Neural cell (in vitro differentiated cells): Measurements from ENCODE around the gene DCC. TPM values are rescaled to one million over a fixed set of nuclear protein-coding genes. Genes with fewer than 3 reads are reported as not detected.

Source experiments
- H2AFZ ChIP-seq: fragments of 200-600, 300-800 bp; sonication (generic), shearing (Covaris generic); 2 replicates; pipeline ENCODE4 v1.6.0; 2014; ENCODE audit warnings: low read depth, mild to moderate bottlenecking, antibody characterized with exemption, low read length, moderate library complexity
- H3F3A ChIP-seq: fragments of 200-600 bp; shearing (Covaris generic); 2 replicates; pipeline ENCODE4 v1.6.1; 2016; ENCODE audit warnings: mild to moderate bottlenecking, moderate library complexity, mixed read lengths, antibody characterized with exemption, low read length; ENCODE audit not compliant: insufficient read depth, poor library complexity, severe bottlenecking
- H3K27ac ChIP-seq: fragments of 200-600, 300-800 bp; sonication (generic), shearing (Covaris generic); 2 replicates; pipeline ENCODE4 v1.5.1; 2014; ENCODE audit warnings: mild to moderate bottlenecking, low read length, moderate library complexity
- H3K27me3 ChIP-seq: fragments of 300-800, 200-600 bp; sonication (generic), shearing (Covaris generic); 2 replicates; pipeline ENCODE4 v1.6.0; 2014; ENCODE audit warnings: mild to moderate bottlenecking, low read depth, low read length, moderate library complexity; ENCODE audit not compliant: insufficient read depth
- H3K36me3 ChIP-seq: fragments of 300-800, 200-600 bp; sonication (generic), shearing (Covaris generic); 2 replicates; pipeline ENCODE4 v1.5.1; 2014; ENCODE audit warnings: mild to moderate bottlenecking, antibody characterized with exemption, low read length, moderate library complexity; ENCODE audit not compliant: insufficient read depth
- H3K4me2 ChIP-seq: fragments of 300-800, 200-600 bp; sonication (generic), shearing (Covaris generic); 2 replicates; pipeline ENCODE4 v1.6.0; 2014; ENCODE audit warnings: mild to moderate bottlenecking, low read length
- H3K4me3 ChIP-seq: fragments of 300-800, 200-600 bp; sonication (generic), shearing (Covaris generic); 2 replicates; pipeline ENCODE4 v1.5.1; 2014; ENCODE audit warnings: mild to moderate bottlenecking, low read length, moderate library complexity
- H3K79me2 ChIP-seq: fragments of 200-600 bp; shearing (Covaris generic); replicated peaks from 2 replicates; pipeline ENCODE4 v1.6.0; 2014; ENCODE audit warnings: mild to moderate bottlenecking, low read length, moderate library complexity; ENCODE audit not compliant: insufficient read depth
- H3K9ac ChIP-seq: fragments of 300-800, 200-600 bp; sonication (generic), shearing (Covaris generic); 2 replicates; pipeline ENCODE4 v1.6.1; 2016; ENCODE audit warnings: mild to moderate bottlenecking, low read length, mixed read lengths
- H3K9me2 ChIP-seq: fragments of 200-600 bp; shearing (Covaris generic); 2 replicates; pipeline ENCODE4 v1.6.1; 2016; ENCODE audit warnings: mild to moderate bottlenecking, low read length, mixed read lengths; ENCODE audit not compliant: insufficient read depth
- H3K9me3 ChIP-seq: fragments of 200-600, 300-800 bp; sonication (generic), shearing (Covaris generic); 2 replicates; pipeline ENCODE4 v1.6.1; 2016; ENCODE audit warnings: mild to moderate bottlenecking, mixed run types, low read length, moderate library complexity, mixed read lengths
- H4K20me1 ChIP-seq: fragments of 200-600 bp; shearing (Covaris generic); 2 replicates; pipeline ENCODE4 v1.6.1; 2016; ENCODE audit warnings: mild to moderate bottlenecking, mixed run types; ENCODE audit not compliant: insufficient read depth
- EP300 ChIP-seq: fragments of 450-650 bp; conservative IDR thresholded peaks from 2 replicates; pipeline ENCODE4 v1.6.1; 2014; ENCODE audit warnings: antibody characterized with exemption, mild to moderate bottlenecking, moderate library complexity; ENCODE audit not compliant: poor library complexity, severe bottlenecking
- EZH2 ChIP-seq: fragments of 200-600, 300-800 bp; shearing (Covaris generic), sonication (generic); IDR thresholded peaks from 2 replicates; pipeline ENCODE4 v1.6.1; 2014; ENCODE audit warnings: antibody characterized with exemption, low read length, borderline replicate concordance, mild to moderate bottlenecking; ENCODE audit not compliant: insufficient read depth, poor library complexity, severe bottlenecking
- MXI1 ChIP-seq: fragments of 450-650 bp; conservative IDR thresholded peaks from 2 replicates; pipeline ENCODE4 v1.6.1; 2014; ENCODE audit warnings: antibody characterized with exemption, mild to moderate bottlenecking; ENCODE audit not compliant: poor library complexity, severe bottlenecking
- POLR2AphosphoS5 ChIP-seq: IDR thresholded peaks from 2 replicates; pipeline ENCODE4 v1.6.1; 2012
- RAD21 ChIP-seq: fragments of 450-650 bp; conservative IDR thresholded peaks from 2 replicates; pipeline ENCODE4 v1.6.1; 2014; ENCODE audit warnings: antibody characterized with exemption, mild to moderate bottlenecking, moderate library complexity
- SMC3 ChIP-seq: fragments of 450-650 bp; conservative IDR thresholded peaks from 2 replicates; pipeline ENCODE4 v1.6.1; 2014; ENCODE audit warnings: antibody characterized with exemption, mild to moderate bottlenecking, moderate library complexity; ENCODE audit not compliant: poor library complexity
- TAF1 ChIP-seq: IDR thresholded peaks from 2 replicates; pipeline ENCODE4 v1.6.1; 2012; ENCODE audit warnings: low read depth
- polyA plus RNA-seq: library from polyadenylated mRNA; depleted of rRNA; stranded (reverse); fragments of >200 nt; gene quantifications from 2 replicates; pipeline ENCODE4 v1.2.3, GENCODE V29; 2014
- TF ChIP-seq, protein P1 (sequence below): fragments of 450-650 bp; IDR thresholded peaks from 2 replicates; pipeline ENCODE4 v1.5.1; 2014; ENCODE audit warnings: antibody characterized with exemption, mild to moderate bottlenecking, moderate library complexity; ENCODE audit not compliant: poor library complexity, severe bottlenecking
- TF ChIP-seq, protein P2 (sequence below): IDR thresholded peaks from 2 replicates; pipeline ENCODE4 v1.6.1; 2012; ENCODE audit warnings: borderline replicate concordance

The DCC gene
- polyA plus RNA-seq, 1 donor from 2014 or later = 40.7 TPM

DNA sequence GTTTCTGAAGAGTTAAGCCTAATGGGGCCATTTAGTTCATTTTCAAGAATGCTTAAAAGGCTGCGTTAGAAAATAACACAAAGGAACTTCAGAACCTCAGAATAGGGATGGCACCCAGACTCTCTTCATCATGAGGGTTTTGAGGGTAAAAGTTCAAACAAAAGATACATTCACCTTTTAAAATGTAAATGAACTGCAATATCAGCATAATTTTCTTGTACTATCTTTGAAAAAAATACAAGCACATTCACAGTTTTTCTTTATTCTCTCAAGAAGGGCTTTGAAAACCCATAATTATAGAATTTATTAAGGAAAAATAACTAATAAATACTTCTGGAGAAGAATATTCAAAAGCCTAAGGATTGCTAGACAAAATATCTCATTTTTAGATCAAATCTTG, 791.0 kb downstream of the DCC start:
- peaks cover 5% of the 10 kb centered on the region for H3F3A ChIP-seq
- H3K79me2 ChIP-seq = no peaks in the 10 kb centered on the region
- no peaks in the 10 kb centered on the region for H4K20me1 ChIP-seq
- H3K27ac ChIP-seq = no peak overlapping the region
- H3K9ac ChIP-seq = no peak overlapping the region
- H3K9me3 ChIP-seq = no peaks in the 10 kb centered on the region
- no peak for TF ChIP-seq EP300
- no peak for TF ChIP-seq RAD21
- no peak for TF ChIP-seq EZH2
- TF ChIP-seq, protein P1, sequence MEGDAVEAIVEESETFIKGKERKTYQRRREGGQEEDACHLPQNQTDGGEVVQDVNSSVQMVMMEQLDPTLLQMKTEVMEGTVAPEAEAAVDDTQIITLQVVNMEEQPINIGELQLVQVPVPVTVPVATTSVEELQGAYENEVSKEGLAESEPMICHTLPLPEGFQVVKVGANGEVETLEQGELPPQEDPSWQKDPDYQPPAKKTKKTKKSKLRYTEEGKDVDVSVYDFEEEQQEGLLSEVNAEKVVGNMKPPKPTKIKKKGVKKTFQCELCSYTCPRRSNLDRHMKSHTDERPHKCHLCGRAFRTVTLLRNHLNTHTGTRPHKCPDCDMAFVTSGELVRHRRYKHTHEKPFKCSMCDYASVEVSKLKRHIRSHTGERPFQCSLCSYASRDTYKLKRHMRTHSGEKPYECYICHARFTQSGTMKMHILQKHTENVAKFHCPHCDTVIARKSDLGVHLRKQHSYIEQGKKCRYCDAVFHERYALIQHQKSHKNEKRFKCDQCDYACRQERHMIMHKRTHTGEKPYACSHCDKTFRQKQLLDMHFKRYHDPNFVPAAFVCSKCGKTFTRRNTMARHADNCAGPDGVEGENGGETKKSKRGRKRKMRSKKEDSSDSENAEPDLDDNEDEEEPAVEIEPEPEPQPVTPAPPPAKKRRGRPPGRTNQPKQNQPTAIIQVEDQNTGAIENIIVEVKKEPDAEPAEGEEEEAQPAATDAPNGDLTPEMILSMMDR = no peak
- TF ChIP-seq TAF1 = no peak
- no peak for TF ChIP-seq SMC3
- TF ChIP-seq MXI1 = no peak
- TF ChIP-seq, protein P2, sequence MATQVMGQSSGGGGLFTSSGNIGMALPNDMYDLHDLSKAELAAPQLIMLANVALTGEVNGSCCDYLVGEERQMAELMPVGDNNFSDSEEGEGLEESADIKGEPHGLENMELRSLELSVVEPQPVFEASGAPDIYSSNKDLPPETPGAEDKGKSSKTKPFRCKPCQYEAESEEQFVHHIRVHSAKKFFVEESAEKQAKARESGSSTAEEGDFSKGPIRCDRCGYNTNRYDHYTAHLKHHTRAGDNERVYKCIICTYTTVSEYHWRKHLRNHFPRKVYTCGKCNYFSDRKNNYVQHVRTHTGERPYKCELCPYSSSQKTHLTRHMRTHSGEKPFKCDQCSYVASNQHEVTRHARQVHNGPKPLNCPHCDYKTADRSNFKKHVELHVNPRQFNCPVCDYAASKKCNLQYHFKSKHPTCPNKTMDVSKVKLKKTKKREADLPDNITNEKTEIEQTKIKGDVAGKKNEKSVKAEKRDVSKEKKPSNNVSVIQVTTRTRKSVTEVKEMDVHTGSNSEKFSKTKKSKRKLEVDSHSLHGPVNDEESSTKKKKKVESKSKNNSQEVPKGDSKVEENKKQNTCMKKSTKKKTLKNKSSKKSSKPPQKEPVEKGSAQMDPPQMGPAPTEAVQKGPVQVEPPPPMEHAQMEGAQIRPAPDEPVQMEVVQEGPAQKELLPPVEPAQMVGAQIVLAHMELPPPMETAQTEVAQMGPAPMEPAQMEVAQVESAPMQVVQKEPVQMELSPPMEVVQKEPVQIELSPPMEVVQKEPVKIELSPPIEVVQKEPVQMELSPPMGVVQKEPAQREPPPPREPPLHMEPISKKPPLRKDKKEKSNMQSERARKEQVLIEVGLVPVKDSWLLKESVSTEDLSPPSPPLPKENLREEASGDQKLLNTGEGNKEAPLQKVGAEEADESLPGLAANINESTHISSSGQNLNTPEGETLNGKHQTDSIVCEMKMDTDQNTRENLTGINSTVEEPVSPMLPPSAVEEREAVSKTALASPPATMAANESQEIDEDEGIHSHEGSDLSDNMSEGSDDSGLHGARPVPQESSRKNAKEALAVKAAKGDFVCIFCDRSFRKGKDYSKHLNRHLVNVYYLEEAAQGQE = no peak
- TF ChIP-seq POLR2AphosphoS5 = no peak
- H3K36me3 ChIP-seq = no peaks in the 10 kb centered on the region
- H3K4me3 ChIP-seq = no peak overlapping the region
- H3K9me2 ChIP-seq = no peaks in the 10 kb centered on the region
- no peak overlapping the region for H3K4me2 ChIP-seq
- H2AFZ ChIP-seq = no peak overlapping the region
- no peaks in the 10 kb centered on the region for H3K27me3 ChIP-seq

DNA sequence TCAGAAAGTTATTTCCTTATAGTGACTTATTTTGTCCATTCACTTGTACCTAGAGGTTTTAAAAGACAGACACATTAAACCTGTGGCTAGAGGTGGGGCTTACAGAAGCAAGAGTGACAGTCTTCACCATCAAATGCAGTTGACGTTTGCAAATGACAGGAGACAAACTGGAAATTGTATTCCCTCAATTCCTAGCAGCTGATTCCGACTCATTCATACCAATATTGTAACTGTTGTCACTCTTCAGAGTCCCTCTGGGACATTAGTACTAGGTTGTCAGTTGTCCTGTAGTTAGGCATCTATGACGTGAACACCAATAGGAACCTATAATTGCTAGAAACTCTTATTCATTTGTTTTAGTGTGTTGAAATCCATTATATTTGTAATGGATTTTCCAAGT, 794.7 kb downstream of the DCC start:
- Histone ChIP-seq H3K79me2 (no peaks in the 10 kb centered on the region), H3K27ac (no peak overlapping the region), H3K4me2 (no peak overlapping the region), H3K9me3 (peaks cover 3% of the 10 kb centered on the region), H2AFZ (no peak overlapping the region), H3K9me2 (no peaks in the 10 kb centered on the region), H3K9ac (no peak overlapping the region), H3K27me3 (no peaks in the 10 kb centered on the region), H3K36me3 (no peaks in the 10 kb centered on the region), H3F3A (peaks cover 5% of the 10 kb centered on the region), H3K4me3 (no peak overlapping the region), H4K20me1 (no peaks in the 10 kb centered on the region)
- TF ChIP-seq POLR2AphosphoS5 = peak; percentile 86
- TF ChIP-seq, protein P2 = peak; percentile 53
- no peak for TF ChIP-seq TAF1
- TF ChIP-seq EP300 = peak; percentile 89
